Endometrium (tissue), 2 donors: Measurements from ENCODE around the gene DNAH11.

Experiments
- FAIRE-seq: peaks from 2 replicates; lab custom pipeline; 2012; peaks lifted over from hg19 to GRCh38; lab: Jason Lieb, UNC
- donor health status: control.
- donor health status: control.

Gene DNAH11

GRCh38 chr7:21550821-21551531 lies 8.1 kb downstream of the DNAH11 start:
- FAIRE-seq: no peak

- FAIRE-seq: no peak
Observed at GRCh38 chr7:21562385-21562784, 19.5 kb downstream of the DNAH11 start.

GRCh38 chr7:21565614-21566013 lies 22.8 kb downstream of the DNAH11 start:
- FAIRE-seq: no peak

- FAIRE-seq: no peak
Observed at GRCh38 chr7:21566094-21566493, 23.3 kb downstream of the DNAH11 start.

GRCh38 chr7:21568762-21569161 lies 25.9 kb downstream of the DNAH11 start:
- no peak for FAIRE-seq

GRCh38 chr7:21572331-21573313 lies 29.8 kb downstream of the DNAH11 start:
- no peak for FAIRE-seq

GRCh38 chr7:21579341-21580072 lies 36.7 kb downstream of the DNAH11 start:
- no peak for FAIRE-seq

- FAIRE-seq: no peak
Observed at GRCh38 chr7:21580073-21580521, 37.3 kb downstream of the DNAH11 start.

- no peak for FAIRE-seq
Observed at GRCh38 chr7:21585070-21585724, 42.4 kb downstream of the DNAH11 start.

- no peak for FAIRE-seq
Observed at GRCh38 chr7:21587139-21587784, 44.4 kb downstream of the DNAH11 start.

GRCh38 chr7:21596801-21597200 lies 54.0 kb downstream of the DNAH11 start:
- no peak for FAIRE-seq

GRCh38 chr7:21603462-21603861 lies 60.6 kb downstream of the DNAH11 start:
- FAIRE-seq: no peak

GRCh38 chr7:21603972-21604749 lies 61.3 kb downstream of the DNAH11 start:
- FAIRE-seq: no peak

GRCh38 chr7:21605008-21605585 lies 62.3 kb downstream of the DNAH11 start:
- FAIRE-seq: no peak

- FAIRE-seq: no peak
Observed at GRCh38 chr7:21608465-21608864, 65.6 kb downstream of the DNAH11 start.

- no peak for FAIRE-seq
Observed at GRCh38 chr7:21611129-21611528, 68.3 kb downstream of the DNAH11 start.

GRCh38 chr7:21616091-21616490 lies 73.3 kb downstream of the DNAH11 start:
- no peak for FAIRE-seq

- no peak for FAIRE-seq
Observed at GRCh38 chr7:21616796-21617436, 74.1 kb downstream of the DNAH11 start.

GRCh38 chr7:21617513-21617912 lies 74.7 kb downstream of the DNAH11 start:
- no peak for FAIRE-seq

GRCh38 chr7:21617916-21618390 lies 75.1 kb downstream of the DNAH11 start:
- no peak for FAIRE-seq
